NCI-H774 (cell line): ENCODE measurements around the gene DPP6.

Source experiments
- DNase-seq: peaks from one replicate; lab custom pipeline; 2025; lab: John Stamatoyannopoulos, UW

The DPP6 gene

DNA sequence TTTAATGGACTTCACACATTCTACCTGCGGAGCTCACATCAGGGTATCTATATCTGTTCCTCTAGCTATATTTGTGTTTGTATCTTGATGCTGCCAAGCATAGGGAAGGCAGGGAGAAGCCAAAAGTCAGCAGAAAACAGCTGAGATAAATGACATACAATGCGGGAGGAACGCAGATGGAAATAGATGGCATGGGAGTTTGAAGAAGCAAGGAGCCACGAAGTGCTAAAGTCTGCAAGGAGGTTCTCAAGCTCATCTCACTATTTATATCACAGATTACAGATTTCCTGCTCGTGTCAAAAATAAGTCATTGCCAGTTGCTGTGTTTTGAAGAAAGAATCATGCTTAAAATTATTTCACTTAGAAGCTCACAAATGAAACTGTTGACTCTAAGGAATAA is 180.5 kb downstream of the DPP6 start:
- DNase-seq = no peak

DNA sequence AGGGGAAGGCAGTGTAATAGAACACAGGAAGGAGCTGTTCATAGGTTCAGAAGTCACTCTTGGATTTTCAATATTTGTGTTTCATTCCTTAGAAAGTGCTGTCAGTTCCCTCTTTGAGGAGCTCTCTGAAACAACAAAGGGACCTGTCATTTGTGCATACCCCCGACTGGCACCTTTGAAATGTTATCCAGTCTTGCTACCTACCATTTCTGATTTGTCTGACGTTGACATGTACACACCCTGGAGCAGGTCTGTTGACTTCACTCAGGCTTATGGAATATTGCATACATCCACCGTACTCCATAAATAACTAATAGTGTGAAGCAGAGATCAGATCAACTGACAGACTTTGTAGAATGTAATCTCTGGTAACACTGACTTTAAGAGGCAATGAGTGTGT is 189.8 kb downstream of the DPP6 start:
- DNase-seq = no peak

DNA sequence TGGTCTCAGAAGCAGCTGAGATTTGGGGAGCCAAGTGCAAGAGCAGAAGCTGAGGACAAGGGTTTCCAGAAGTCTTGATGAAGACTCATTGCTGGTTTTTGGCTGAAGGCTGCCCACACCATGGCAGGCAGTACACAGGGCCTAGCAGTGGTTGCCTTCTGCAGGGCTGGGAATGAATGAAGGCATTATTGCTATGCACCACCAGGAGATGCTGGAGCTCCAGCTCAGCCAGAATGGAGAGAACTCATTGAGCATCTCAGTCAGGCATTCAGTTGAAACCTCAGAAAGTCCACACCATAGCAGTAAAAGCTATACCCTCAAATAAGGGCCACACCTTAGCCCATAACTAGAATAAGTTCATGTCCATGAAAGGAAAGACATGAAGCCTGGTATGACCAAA is 190.5 kb downstream of the DPP6 start:
- DNase-seq = no peak

DNA sequence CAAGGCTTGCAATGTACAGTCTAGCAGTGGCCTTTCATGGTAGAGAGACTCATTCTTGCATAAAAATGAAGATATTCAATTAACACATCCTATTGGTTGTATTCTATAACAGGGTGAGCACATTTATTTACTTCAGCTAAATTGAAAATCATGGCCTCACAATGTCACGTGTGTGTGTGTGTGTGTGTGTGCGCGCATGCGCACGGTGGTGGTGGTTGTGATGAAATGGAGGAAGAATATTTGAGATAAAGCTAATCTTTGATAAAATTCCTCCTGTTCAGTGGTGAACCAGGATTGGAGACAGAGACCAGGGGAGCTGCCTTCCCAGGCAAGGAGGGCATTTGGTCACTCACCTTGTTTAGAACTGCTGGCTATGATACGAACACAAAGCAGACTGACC is 199.8 kb downstream of the DPP6 start:
- no peak for DNase-seq

DNA sequence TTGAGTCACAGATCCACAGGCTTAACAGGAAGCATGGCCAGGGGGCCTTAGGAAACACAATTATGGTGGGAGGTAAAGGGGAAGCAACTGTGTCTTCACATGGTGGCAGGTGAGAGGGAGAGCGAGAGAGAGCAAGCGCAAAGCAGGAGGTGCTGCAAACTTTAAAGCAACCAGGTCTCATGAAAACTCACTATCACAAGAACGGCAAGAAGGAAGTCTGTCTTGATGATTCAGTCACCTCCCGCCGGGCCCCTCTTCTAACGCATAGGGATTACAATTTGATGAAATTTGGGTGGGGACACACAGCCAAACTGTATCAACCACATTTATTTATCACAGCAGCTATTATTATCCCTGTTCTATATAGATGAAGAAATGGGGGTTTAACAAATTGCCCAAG is 201.6 kb downstream of the DPP6 start:
- no peak for DNase-seq

DNA sequence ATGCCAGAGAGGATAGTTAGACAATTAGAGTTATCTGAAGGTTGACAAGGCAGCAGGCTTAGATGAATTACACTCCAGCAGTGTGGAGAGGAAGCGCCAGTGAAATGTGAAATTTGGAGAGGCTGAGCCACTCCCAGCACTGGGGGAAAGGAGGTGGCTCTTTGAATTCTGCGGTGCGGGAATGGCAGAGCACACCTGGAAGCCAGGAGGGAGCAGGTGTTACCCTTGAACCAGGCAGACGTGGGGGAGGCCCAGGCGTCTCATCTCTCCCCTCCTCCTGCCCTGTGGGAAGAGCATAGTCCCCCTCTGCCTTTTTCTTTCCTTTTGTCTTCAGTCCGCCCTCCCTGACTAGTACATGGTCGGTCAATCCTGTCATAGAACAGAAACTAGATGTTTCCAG is 203.1 kb downstream of the DPP6 start:
- DNase-seq = peak; percentile 19

DNA sequence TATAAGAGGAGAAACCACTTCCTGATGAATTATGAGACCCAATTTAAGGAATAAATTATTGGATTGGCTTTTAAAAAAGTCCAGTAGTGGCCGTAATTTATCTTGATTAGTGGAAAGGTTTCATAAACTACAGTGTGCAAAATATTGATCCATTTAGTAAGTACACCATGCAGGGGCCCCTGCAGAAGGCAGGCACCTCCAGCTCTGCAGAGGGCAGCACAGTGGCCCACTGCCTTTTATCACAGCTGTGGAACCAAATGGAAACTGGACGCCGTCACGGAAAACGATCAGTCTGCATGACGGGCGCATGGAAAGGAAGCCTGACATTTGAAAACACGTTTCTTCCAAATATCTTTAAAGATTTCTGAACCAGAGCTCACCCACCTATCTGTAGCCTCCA is 204.0 kb downstream of the DPP6 start:
- DNase-seq = no peak

DNA sequence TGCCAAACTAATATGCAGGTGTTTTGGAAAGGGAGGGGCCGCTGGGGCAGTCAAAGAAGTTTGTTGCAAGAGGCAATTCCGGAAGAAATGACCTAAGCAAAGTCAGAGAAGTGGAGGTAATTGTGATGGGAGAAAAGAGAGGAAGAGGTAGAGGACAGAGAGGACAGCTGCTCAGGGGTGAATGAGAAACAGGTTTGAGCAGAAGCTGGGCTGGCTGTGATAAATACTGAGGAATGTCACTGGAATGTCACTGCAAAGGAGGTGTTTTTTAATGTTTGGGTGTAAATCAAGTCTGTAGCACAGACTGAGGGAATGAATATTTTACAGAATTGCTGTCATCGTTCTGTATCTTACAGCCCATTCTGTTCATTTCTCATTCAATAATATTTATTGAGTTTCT is 207.2 kb downstream of the DPP6 start:
- no peak for DNase-seq

DNA sequence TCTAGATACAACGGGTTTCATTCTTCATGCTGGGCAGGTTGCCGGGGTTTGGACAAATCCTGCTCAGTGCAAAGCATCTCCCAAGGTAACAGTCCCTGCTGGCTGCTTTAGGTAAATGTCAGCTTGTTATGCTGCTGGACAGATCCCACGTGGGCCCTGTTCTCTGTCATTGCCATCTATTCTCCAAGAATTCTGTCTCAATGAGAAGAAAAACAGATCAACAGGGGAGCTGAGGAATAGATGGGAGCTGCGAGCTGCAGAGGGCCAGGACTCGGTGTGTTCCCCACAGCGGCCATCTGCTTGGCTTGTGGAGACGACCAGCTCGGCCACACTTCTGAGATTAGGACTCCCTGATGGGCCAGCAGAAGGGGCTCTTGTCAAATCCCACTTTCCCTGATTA is 235.2 kb downstream of the DPP6 start:
- DNase-seq = no peak

DNA sequence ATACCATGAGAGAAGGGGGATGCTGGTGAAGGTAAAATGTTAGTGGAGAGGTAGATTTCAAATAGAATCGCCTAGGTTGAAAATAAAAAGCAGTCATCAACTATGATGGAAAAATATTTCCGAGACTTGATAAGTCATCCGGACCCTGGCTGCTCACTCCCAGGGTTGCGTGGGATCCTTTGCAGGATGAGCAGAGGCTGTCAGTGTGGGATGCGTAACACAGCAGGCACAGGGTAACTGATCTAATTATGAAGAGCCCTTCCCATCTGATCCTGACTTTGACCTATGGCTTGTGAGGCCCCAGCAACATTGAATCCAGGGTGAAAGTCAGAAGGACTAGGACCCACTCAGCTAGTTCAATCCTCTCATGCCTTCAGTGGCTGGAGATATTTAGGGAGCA is 236.9 kb downstream of the DPP6 start:
- no peak for DNase-seq

DNA sequence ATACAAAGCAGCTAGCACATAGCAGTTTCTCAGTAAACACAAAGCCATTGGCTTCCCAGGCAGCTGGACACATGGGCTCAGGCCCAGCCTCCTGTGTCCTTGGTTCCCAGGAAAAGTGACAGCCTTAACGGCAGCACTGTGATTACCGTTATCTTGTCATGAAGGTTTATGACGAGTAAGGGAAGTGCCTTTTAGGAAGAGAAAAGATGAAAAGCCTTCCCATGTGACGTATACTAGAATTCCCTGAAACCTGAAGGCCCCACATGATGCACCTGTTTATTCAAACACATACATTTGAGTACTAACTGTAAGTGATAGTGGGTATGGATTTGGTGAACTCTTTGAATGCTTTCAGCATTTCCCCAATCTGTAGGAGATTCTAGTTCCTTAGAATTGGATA is 244.2 kb downstream of the DPP6 start:
- DNase-seq = no peak

DNA sequence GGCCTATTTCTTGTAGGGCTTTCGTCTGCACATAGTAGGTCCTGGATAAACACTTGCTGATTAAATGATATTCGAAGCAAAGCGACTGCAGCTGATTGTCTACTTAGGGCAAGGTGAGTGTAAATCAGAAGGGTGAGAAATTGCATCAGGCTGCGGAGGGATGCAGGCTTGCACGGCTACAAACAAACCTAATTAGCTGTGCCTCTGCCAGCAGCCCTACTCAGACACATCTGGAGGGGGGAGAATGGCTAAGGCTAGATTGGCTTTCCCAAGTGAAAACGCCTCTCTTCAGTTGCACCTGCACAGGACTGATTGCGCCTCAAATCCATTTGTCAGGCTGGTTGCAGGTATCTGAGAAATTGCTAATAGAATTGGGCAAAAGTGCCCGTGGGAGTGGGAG is 247.5 kb downstream of the DPP6 start:
- DNase-seq = no peak

DNA sequence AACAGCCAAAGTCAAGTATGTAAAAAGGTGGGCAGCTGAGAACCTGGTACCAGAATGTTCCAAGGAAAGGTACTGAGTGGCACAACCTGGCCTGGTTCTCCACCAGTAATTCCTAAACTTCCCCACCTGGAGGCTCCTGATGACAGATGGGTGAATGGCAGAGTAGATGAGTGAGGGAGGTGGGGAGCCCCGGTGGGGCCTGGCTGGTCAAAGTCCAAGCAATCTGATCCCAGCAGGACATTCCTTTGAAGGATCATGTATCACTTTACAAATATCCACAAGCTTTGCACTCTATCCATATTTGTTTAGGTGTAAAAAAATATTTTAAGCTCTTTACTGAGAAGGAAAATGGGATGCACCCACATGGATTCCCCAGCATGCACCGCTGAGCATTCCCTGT is 250.2 kb downstream of the DPP6 start:
- DNase-seq = no peak

DNA sequence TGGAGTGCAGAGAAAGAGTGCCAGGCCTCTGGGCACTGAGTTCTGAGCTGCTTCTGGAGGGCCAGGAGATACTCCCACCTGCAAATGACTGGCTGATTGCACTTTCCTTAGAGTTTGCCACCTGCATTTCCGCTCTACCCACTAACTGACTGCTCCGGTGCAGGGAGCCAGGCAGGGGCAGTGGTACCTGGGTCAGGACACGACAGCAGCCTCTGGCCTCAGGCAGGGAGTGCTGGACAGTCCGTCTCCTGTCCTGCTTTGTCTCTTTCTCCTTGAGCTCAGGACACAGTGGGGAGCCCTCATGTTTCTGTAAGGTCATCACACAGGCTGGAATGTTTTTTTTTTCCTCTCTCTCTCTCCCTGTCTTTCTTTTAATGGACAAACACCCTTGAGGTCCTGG is 252.0 kb downstream of the DPP6 start:
- DNase-seq = no peak

DNA sequence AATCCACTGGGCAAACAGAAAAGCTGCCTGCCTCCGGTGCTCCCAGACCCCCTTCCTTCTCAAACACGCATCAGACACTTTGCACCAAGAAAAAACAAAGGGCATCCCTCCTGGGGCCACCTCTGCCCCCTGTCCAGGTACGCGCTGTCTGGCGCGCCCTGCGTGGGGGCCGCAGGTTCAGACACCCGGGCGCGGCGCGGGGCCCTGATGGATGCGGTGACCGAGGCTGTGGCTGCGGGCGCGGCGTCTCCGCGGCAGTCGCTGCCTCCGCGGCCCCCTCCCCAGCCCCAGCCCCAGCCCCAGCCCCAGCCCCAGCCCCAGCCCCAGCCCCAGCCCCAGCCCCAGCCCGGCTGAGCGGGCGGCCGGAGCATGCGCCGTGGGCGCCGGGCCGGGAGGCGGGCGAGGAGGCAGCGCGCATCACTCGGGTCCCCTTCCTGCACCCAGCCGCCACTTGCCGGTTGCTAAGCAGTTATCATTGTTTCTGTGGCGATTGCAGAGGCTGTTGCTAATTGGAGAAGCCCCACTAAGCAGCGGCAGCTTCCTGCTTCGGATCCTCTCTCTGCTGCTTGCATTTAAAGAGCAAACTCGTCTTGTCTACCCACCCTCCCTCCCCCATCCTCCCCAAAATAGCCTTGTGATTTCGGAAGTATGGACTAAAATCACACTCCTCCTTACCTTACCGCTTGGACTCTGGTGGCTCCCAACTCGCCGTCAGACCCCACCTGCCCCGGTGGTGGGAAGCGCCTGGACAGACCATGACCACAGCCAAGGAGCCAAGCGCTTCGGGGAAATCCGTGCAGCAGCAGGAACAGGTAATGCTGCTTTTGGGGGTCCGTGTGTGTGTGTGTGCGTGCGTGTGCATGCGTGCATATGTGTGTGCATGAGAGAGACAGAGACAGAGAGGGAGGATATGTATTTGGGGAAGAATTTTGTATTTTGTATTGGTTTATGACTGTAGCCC is 252.8 kb downstream of the DPP6 start:
- DNase-seq = peak; percentile 33

DNA sequence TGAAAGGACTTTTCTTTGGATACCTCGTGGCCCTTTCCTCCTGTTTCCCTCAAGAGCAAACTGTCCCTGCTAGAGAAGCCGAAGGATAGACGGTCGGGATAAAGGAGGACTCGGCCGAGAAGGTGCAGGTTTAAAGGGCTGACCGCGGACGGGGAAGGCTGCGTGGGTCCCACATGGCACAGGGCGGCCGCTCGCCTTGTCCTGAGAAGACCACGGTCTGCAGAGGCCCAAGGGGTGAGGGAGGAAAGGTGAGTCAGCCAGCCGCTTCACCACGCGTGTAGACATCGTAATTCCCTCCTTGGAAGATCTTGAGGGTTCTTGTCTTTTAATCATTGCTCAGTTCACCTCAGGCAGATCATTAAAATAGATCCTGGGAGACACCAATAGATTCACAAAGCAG is 253.8 kb downstream of the DPP6 start:
- DNase-seq = no peak

DNA sequence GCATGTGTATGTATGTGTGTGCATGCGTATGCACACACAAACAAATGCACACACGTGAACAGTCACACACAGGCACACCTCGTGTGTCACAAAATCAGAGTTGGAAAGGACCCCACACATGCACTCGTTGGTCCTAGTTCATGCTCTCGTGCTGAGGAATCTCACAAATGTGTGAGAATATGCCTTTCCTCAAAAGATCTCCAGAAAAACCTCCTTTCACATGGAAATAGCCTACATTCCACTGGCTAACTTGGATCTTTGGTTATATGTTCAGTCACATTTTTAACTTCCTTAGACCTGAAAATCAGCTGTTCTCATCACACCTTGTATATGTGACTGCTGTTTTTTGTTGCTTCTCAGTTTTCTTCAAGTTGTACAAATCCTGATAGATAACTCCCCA is 256.7 kb downstream of the DPP6 start:
- DNase-seq = no peak

DNA sequence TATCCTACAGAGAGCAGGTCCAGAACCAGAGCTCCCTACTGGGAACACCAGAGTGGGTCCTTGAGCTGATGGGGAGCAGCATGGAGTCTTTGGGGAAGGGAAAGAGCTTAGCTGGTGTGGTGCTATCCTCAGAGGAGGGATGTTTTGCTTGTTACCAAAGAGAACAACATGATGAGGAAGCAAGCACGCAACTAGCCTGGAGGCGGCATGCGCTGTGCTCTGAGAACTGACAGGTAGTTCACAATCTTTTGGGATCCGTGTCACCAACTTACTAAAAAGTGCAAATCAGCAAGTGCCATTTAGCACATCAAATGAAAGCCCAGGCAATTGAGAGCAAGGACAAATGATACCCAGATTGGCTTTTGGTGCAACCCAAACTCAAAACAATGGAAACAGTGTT is 257.9 kb downstream of the DPP6 start:
- no peak for DNase-seq

DNA sequence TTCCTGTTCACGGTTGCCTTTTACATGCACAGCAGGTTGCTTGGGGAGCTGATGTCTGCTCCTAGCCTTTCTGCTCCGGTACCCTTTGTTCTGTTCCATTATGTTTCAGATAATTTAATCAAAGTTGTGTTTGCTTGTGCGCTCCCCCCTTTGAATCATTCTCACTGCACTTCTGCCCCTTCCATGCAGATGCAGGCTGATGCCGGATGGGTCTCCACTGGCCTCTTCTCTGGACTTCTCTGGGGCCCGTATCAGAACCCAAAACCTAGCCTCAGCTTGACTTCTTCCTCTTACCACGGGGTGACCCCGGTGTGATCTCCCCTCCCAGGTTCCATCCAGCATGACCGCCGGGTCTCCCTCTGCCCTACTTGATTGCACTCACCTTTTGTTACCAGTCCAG is 272.0 kb downstream of the DPP6 start:
- DNase-seq = no peak

DNA sequence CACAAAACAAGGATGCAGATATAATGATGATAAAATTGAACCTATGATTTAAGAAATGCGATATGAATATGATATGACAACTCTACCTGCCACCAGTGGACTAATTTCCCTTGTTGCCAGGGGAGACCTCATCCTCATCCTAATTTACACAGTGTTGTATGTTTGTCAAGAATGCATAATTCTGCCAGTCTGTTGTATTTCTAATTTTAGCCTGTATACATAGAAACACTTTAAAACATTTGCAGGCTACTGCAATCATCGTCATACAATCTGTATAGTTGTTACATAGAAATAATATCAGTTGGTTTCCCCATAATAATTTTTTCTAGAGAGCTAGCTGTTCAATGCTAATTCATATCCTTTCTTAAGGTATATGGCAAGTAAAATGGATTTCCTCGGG is 274.2 kb downstream of the DPP6 start:
- DNase-seq = no peak

DNA sequence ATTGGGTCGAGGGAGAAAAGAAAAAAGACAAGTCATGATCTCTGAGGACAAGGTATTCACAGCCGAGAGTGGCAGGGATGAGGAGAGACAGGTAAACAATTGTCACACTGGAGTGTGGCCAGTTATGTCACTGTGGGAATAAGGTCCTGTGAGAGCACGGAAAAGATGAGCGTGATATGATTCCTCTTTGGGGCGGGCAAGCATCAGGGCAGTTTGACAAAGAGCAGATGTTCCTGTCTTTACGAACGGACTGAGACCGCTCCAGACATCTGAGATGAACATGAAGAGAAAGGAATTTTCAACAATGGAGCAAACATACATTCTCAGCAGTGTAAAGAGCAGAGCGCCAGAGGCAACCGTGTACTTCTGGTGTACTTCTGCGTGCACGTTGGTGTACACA is 278.1 kb downstream of the DPP6 start:
- DNase-seq = no peak

DNA sequence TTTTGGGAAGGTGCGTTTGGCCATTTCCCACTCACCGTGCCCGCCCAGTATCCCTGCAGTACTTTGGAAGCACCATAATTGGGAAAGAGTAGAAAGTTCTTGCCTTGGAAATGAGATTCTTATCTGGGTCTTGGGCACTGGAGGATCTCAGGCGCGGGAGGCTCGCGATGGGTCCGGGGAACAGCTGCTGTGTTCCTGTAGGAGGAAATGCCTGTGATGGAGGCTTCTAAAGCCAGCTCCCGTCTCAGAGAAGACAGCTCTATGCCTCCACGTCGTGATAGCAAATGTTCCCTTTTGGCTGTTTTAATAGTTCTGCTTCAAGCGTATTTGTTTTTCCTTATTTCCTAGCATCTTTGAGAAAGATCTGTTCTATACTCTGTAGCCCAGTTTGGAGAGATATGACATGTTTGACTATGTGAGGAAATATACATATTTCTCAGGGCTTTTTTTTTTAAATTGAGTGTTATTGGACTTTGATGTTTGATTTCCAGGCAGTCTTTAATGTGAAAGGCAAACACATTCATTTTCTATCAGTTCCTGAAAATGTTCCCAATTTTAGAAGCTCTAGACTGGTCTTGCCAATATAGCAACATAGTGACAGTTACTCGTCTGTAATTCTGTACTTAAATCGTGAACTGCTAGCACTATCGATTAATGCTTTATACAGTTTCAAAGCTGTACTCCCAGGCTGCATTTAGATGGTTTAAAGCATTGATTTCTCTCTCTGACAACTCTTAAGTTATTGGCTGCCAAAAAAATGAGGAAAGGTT is 280.8 kb downstream of the DPP6 start:
- no peak for DNase-seq

DNA sequence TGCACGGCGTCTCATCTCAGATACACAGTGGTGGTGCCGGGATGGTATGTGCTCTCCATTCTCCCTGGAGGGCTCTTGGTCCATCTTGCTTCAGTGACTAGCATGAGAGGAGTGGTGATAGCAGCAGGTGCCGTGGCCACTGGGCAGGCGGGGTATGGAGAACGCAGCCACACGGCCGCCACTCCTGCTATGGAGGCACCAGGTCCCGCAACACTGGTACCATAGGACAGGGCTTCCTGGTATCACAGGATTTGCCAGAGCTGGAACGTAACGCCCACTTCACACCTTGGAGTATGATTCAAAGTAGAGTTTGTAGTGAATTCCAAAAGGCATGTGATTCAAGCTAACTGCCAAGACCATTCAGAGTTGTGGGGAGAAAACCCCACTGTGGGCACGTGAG is 284.1 kb downstream of the DPP6 start:
- DNase-seq = no peak
